ENCODE data around the gene C19orf25. TPM values are rescaled to one million over a fixed set of nuclear protein-coding genes. Genes with fewer than 3 reads are reported as not detected.

C19orf25 gene
- total and polyA plus RNA-seq, 9 of the 15 experiments (the other 6 are each of a cell fraction or from before 2014, with no cell fraction given) = 0.79 to 96.0 (median 36.1) TPM

- H3K9me1 ChIP-seq (ENCODE audit: control insufficient read depth, insufficient read depth, low read length) = no peaks in the 10 kb centered on the region
- H4K20me1 ChIP-seq (replicated peaks; ENCODE audit: control insufficient read depth, insufficient read depth, low read length) = peaks cover 6% of the 10 kb centered on the region; the same call in 1 of the 2 replicates
- peak overlapping the region in 1 of 2 experiments; percentile 14; a peak in 1 of 4 replicates for H3K9ac ChIP-seq (ENCODE audit: insufficient read depth in 1 of 2, low read depth in 2 of 2, low read length in 2 of 2)
- BruUV-seq (replicated peaks) = no TSS peak
- no peak for ATAC-seq
- H3K27me3 ChIP-seq (ENCODE audit: control insufficient read depth in 2 of 2, insufficient read depth in 2 of 2, low read length in 2 of 2) = no peaks in the 10 kb centered on the region
- peaks cover 27% of the 10 kb centered on the region for H3K79me2 ChIP-seq (ENCODE audit: control insufficient read depth, insufficient read depth, low read length)
- POLR2A ChIA-PET = no interaction called here
- H3K27ac ChIP-seq (ENCODE audit: extremely low read depth, low read depth, low read length) = no peak overlapping the region; the same call in 2 of the 3 replicates
- no peak overlapping the region for H3K4me3 ChIP-seq
- 83% methylated on average over 32 of the region's 37 CpGs for WGBS (ENCODE audit: insufficient coverage, low coverage, missing lambda C conversion rate)
- H3K9me3 ChIP-seq (replicated peaks; ENCODE audit: control insufficient read depth, insufficient read depth, low read depth, low read length) = no peaks in the 10 kb centered on the region
- DNase-seq (ENCODE audit: extremely low read depth in 1 of 4, low spot score in 3 of 4) = no peak
- peaks cover 21 to 86% of the 10 kb centered on the region in 2 experiments for H3K4me1 ChIP-seq (replicated peaks in 1 of 2; ENCODE audit: control insufficient read depth in 2 of 2, insufficient read depth in 2 of 2, low read length in 2 of 2)
- no peak for FAIRE-seq
- H3K36me3 ChIP-seq (ENCODE audit: control insufficient read depth, insufficient read depth, low read length) = no peaks in the 10 kb centered on the region
- in situ Hi-C loops (cut with MboI) (no loop called here), intact Hi-C loops (cut with micrococcal nuclease) (no loop called here)
- H2AFZ ChIP-seq (ENCODE audit: low read depth, low read length) = no peak overlapping the region
- H3K4me2 ChIP-seq (ENCODE audit: insufficient read depth, low read length) = no peak overlapping the region
- no peak for TF ChIP-seq MECOM (CRISPR knock-in tag; IDR thresholded peaks at IDR 0.05)
- TF ChIP-seq TFAP4 (CRISPR knock-in tag; IDR thresholded peaks at IDR 0.05; ENCODE audit: borderline replicate concordance) = no peak
- no peak for TF ChIP-seq BRD9 (IDR thresholded peaks at IDR 0.05; ENCODE audit: low read depth, partially characterized antibody)
- no peak for TF ChIP-seq SMAD3 (CRISPR knock-in tag; conservative IDR thresholded peaks at IDR 0.05)
- no peak for TF ChIP-seq L3MBTL2 (IDR thresholded peaks at IDR 0.05)
- no peak for TF ChIP-seq HMBOX1 (IDR thresholded peaks at IDR 0.05)
- TF ChIP-seq ZBTB7A (IDR thresholded peaks at IDR 0.05; ENCODE audit: borderline replicate concordance, control insufficient read depth, low read depth, low read length) = no peak
- TF ChIP-seq SMAD2 (IDR thresholded peaks at IDR 0.05; ENCODE audit: low read depth, low read length) = no peak
- TF ChIP-seq ZNF444 (CRISPR knock-in tag; IDR thresholded peaks at IDR 0.05) = no peak
- no peak for TF ChIP-seq MTA3 (IDR thresholded peaks at IDR 0.05; ENCODE audit: borderline replicate concordance)
- no peak for TF ChIP-seq ZBTB11 (CRISPR knock-in tag; IDR thresholded peaks at IDR 0.05)
- no peak for TF ChIP-seq ZNF445 (CRISPR knock-in tag; IDR thresholded peaks at IDR 0.05; ENCODE audit: low read depth)
- TF ChIP-seq CHD4 (IDR thresholded peaks at IDR 0.05; ENCODE audit: insufficient read depth, insufficient replicate concordance, low read depth, low read length, poor library complexity, severe bottlenecking) = no peak
- TF ChIP-seq E2F3 (CRISPR knock-in tag; IDR thresholded peaks at IDR 0.05) = no peak
- CTCF ChIA-PET (ENCODE audit: low intra/inter-chr PET ratio) = interaction anchor here (0.6 kb wide), 1 partner anchor 11 kb away, joined by 3 read pairs; no protein-coding TSS in a partner anchor
These were observed 16.2 kb upstream of the C19orf25 start for GRCh38 chr19:1495051-1495798.

Data from K562 (cell line).